ENCODE data around the gene SNTG2.

SNTG2 gene

GRCh38 chr2:1246991-1247390 lies 296.3 kb downstream of the SNTG2 start:
- DNase-seq, result no peak

DNA sequence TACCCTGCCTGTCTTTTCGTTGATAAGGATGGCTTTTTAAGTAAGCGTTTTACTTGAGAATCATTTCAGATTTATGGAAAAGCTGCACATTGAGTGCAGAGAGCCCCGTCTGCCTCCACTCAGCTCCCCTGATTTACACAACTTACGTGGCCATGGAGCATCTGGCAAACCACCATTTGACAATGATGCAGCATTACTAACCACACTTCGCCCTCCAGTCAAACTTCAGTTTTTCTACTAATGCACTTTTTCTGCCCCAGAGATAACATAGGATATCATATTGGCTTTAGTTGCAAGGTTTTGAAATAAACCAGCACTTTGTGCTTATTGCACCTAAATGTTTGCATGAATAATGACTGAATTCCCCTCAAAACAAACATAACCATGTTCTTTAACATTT lies 297.5 kb downstream of the SNTG2 start:
- DNase-seq, result no peak

DNA sequence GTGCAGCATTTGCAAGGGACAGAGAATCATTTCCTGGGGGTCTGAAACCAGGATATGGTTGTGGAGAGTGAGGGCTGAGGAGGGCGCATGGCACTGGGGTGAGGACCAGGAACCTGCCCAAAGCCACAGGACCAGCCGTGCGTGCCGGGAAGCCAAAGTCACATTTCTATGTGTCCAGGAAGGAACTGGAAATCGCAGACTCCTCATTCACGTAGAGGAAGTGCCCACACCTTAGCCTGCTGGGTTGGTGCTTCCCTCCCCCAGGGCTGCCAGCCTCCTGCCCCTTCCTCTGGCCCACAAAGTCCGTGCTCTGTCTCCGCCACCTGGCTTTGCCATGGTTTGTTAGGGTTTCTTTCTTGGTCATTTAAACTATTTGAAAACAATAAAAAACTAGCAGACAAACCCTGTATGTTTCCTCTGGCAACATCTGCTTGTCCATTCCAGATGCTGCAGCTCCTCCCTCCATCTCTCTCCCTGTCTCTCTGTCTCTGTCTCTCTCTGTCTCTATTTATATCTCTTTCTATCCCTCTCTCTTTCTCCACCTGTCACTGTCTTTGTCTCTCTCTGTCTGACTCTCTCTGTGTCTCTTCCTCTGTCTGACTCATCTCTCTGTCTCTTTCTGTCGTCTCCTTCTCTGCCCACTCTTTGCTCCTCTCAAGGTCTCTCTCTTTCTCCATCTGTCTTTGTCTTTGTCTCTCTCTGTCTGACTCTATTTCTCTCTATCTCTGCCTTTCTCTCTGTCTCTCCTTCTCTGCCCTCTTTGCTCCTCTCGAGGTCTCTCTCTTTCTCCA lies 299.4 kb downstream of the SNTG2 start:
- DNase-seq, result no peak

DNA sequence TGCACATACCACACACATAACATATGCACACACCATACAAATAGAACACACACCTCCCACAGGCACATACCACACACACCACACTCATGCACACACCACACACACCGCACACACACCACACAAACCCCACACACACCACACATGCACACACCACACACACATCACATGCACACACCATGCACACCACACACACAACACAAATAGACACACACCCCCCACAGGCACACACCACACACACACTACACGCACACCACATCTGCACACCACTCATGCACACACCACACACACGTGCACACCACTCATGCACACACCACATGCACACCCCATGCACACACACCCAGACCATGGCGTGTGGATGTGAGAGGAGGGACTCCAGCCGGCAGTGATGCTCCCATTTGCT lies 300.9 kb downstream of the SNTG2 start:
- DNase-seq, result no peak

GRCh38 chr2:1253629-1254028 lies 303.0 kb downstream of the SNTG2 start:
- no peak for DNase-seq

DNA sequence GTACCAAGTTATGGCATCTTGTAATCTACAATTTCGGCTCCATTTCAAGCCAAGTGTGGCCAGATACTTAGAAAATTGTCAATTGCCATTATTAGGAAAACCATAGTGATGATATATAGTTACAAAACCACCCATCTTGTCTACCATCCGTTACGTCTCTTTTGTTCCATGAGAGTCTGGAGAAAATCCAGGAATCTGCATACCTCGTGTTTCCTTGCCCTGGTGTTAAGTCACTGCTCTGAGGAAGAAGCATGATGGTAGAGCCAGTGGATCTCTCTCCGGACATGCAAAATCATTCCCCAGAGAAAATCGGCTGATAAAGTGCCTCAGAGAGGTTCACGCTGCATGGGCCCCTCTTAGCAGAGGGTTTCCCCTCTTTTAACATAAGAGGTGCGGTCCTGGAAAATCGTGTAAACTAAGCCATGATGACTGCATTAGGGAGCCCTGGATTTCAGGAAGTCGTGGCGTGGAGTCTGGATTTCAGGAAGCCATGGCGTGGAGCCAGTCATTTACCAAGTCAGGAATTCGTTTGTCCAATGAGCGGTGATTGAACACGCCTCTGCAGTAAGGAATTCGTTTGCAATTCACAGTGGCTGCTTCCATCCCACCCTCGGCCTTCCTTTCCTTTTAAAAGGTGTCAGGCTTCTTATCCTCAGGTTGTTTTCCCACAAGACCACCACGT lies 304.2 kb downstream of the SNTG2 start:
- DNase-seq, result no peak

DNA sequence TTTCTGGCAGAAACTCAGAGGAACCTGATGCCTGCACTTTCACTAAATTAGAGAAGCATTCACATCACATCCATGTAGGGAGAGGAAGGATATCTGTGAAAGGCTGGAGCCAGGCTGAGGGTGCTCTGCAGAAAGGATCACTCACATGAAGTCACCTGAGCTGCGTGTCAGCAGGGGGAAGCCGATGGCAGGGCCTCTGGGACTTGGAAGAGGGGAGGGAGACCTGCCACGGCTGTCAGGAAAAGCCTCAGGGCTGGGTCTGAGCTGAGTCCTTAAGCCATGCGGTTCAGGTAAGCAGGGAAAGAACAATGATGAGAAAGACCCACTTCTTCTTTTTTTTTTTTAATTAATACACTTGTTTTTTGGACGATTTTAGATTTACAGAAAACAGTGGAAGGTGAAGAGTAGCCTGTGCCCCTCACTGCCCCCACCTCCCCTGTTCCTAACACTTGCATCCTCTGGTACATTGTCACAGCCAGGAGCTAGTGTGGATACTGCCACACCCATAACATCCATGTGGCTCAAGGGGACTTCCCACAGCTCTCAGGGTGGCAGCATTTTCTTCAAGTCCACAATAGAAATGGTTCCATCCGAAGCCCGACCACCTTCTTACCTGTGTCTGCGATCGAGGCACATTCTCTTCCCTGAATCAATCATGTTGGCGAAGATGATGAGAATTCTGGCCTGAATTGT lies 306.1 kb downstream of the SNTG2 start:
- DNase-seq, result no peak

GRCh38 chr2:1257334-1257733 lies 306.7 kb downstream of the SNTG2 start:
- no peak for DNase-seq

DNA sequence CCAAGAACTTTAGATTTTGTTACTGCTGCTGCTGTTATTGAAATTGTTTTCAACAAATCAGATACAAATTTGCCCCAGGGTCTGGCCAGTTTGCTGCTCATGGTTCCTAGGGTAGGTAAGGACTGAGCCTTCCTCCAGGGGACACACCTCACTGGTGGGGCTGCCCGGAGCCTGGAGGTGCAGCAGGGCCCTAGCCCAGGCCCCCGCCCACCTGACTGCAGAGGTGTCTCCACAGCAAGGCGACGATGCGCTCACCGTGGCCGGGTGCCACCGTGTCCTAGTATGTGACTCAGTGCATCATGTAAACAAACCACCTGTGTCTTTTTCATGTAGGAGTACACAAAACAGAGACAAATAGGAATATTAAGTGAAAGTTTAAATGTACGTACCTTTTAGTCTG lies 309.1 kb downstream of the SNTG2 start:
- DNase-seq, result no peak

- DNase-seq, result no peak
Measured at GRCh38 chr2:1262609-1263008, 312.0 kb downstream of the SNTG2 start.

DNA sequence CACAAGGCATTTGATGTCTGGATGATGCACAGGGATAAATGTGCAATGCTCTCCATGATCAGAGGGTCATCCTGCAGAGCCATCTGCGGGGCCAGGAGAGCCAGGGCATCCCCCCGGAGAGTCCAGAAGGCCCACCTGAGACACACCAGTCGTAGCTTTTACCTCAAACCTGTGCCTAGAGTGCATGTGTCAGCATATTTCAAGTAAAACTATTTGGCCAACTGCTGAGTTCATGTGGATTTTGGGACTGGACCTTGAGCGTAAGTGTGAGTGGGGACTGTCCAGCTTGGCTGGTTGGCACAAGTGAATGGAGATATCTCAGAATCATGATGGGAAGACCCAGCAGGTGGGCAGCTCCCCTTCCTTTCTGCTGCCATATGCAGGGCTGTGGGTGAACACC lies 314.8 kb downstream of the SNTG2 start:
- no peak for DNase-seq

DNA sequence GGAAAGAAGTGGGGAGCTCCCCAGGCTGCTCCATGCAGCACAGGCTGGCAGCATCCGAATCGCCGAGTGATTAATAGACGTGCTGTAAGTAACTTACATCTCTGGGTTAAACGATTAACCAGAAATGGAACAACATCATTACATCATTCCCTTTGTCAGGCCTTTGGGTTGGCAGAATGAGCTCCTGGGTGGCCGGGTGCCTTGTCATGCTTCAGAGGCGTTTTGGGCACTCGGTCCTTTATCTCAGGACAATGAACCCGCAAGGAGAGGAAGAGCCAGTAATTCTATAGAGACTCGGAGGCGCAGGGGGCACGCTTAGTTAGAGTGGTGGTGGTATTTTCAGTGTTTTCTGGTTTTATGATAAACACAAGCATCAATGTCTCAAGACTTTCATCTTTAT lies 315.7 kb downstream of the SNTG2 start:
- no peak for DNase-seq

DNA sequence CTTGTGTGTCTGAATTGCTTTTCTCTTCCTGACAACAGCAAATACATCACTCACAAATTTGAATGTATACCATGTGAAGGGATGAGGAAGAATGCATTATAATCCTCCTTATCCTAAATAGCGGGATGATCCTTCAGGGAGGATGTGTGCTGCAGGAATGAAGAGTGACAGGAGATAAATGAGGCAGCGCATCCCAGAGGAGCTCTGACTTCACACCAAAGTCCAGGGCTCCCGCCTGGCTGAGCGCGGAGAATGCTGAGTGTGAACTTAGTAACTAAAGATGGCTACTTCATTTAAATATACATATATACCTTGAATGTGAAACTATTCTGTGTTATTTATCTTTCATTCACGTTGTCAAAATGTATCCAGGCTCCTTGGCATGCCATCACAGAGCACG lies 317.4 kb downstream of the SNTG2 start:
- DNase-seq, result no peak

DNA sequence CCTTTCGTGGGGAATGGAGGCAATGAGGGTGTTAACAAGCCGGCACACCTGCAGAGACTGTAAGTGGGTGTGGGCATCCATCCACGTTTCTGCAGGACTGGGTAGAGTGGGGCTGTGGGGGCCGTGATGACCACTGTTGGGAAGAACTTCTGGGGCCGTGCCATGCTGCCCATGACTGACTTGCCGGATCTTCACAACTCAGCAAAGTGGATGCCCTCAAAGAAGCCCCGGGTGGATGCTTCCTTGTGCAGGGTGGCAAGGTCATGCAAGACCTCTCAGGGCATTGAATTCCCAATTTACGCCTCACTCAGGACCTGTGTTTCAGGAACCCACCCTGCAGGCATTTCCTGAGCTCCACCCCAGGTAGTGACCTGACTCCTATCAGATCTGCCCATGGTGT lies 319.2 kb downstream of the SNTG2 start:
- DNase-seq, result no peak

GRCh38 chr2:1272835-1273234 lies 322.2 kb downstream of the SNTG2 start:
- no peak for DNase-seq

GRCh38 chr2:1277634-1278033 lies 327.0 kb downstream of the SNTG2 start:
- no peak for DNase-seq

DNA sequence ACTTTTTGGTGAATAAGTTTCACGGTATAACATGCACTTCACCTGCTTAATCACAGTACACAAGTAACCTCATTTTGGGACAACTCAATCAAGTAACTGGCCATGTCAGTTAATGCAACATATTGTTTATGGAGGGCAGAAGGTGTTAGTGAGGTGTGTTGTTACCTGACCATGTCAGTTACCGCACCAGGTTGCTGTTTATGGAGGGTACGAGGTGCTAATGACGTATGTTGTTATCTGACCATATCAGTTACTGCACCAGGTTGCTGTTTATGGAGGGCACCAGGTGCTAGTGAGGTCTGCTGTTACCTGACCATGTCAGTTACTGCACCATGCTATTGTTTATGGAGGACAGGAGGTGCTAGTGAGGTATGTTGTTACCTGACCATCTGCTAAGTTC lies 327.5 kb downstream of the SNTG2 start:
- DNase-seq, result no peak

DNA sequence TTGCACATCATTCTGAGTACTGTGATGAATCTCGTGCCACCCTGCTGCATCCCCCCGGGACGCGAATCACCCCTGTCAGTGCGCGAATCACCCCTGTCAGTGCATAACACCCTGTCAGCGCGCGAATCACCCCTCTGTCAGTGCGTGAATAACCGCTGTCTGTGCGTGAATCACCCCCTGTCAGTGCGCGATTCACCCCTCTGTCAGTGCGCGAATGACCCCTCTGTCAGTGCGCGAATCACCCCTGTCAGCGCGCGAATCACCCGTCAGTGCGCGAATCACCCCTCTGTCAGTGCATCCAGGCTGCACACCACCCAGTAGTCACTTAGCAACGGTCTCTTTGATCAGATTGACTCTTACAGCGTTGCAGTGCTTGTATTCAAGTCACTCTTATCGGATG lies 328.2 kb downstream of the SNTG2 start:
- no peak for DNase-seq

- DNase-seq, result no peak
Measured at GRCh38 chr2:1282552-1282951, 331.9 kb downstream of the SNTG2 start.

GRCh38 chr2:1283020-1283801 lies 332.6 kb downstream of the SNTG2 start:
- DNase-seq, result no peak

DNA sequence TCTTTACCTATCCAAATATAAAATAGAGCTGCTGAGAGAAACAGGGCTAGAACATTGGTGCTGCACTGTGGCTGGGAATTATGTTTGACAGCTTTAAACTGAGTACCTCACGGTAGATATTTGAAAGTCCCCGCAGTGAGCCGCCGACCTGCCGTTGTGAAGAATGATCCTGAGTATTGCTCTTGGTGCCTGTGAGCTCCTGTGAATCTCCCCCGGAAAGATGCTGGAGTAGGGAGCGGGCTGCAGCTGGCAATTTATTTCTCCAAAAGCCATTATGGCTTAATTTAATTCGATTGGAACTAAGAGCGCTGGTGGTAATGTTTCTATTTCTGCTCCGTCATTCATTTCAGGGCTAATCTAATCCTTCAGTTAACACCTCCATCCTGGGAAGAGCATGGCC lies 333.2 kb downstream of the SNTG2 start:
- no peak for DNase-seq

- no peak for DNase-seq
Measured at GRCh38 chr2:1286929-1287328, 336.3 kb downstream of the SNTG2 start.

GRCh38 chr2:1287427-1287826 lies 336.8 kb downstream of the SNTG2 start:
- DNase-seq, result no peak

Data from NCI-H524 (cell line).